Sigmoid colon (tissue), 4 donors: Measurements from ENCODE around the gene NPIPA1.
"Not testable (repeated sequence)": the region's sequence is repeated elsewhere in the genome, so short reads cannot be mapped to it uniquely, and the experiment has no call there.

Source experiments
- EP300 ChIP-seq, 4 donors: sonication (generic); formaldehyde crosslinking; IDR thresholded peaks; one replicate each; pipeline ENCODE4 v1.6.1; 2017; ENCODE audit warnings: antibody characterized with exemption in 4 of 4
- POLR2A ChIP-seq, 2 donors: fragments of 450-650 bp; IDR thresholded peaks; one replicate each; pipeline ENCODE4 v1.6.1; 2016; ENCODE audit warnings: antibody characterized with exemption in 2 of 2, mild to moderate bottlenecking in 2 of 2, moderate library complexity in 2 of 2
- TF ChIP-seq, protein P1 (sequence below), 4 experiments: fragments of 450-650 bp in 3 of 4; fragments of 200-600 bp in 1 of 4; IDR thresholded peaks; one replicate each; pipeline ENCODE4 v1.5.1; 2016 to 2019; ENCODE audit warnings: antibody characterized with exemption in 4 of 4, mild to moderate bottlenecking in 3 of 4, moderate library complexity in 2 of 4

- TF ChIP-seq EP300, POLR2A (IDR thresholded peaks at IDR 0.05): not testable (repeated sequence)
- TF ChIP-seq, protein P1, sequence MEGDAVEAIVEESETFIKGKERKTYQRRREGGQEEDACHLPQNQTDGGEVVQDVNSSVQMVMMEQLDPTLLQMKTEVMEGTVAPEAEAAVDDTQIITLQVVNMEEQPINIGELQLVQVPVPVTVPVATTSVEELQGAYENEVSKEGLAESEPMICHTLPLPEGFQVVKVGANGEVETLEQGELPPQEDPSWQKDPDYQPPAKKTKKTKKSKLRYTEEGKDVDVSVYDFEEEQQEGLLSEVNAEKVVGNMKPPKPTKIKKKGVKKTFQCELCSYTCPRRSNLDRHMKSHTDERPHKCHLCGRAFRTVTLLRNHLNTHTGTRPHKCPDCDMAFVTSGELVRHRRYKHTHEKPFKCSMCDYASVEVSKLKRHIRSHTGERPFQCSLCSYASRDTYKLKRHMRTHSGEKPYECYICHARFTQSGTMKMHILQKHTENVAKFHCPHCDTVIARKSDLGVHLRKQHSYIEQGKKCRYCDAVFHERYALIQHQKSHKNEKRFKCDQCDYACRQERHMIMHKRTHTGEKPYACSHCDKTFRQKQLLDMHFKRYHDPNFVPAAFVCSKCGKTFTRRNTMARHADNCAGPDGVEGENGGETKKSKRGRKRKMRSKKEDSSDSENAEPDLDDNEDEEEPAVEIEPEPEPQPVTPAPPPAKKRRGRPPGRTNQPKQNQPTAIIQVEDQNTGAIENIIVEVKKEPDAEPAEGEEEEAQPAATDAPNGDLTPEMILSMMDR (IDR thresholded peaks at IDR 0.05) = not testable (repeated sequence)
Measured at GRCh38 chr16:14892111-14892510, 45.1 kb upstream of the NPIPA1 start.
